GM18867 (cell line): ENCODE results near the gene IQCN.

ENCODE experiments used
- ATAC-seq: cut with Tn5 transposase; IDR thresholded peaks from one replicate; pipeline ENCODE4 v1.9.1; 2021; ENCODE audit warnings: mild to moderate bottlenecking, moderate library complexity; ENCODE audit not compliant: unreplicated experiment

Gene IQCN

DNA sequence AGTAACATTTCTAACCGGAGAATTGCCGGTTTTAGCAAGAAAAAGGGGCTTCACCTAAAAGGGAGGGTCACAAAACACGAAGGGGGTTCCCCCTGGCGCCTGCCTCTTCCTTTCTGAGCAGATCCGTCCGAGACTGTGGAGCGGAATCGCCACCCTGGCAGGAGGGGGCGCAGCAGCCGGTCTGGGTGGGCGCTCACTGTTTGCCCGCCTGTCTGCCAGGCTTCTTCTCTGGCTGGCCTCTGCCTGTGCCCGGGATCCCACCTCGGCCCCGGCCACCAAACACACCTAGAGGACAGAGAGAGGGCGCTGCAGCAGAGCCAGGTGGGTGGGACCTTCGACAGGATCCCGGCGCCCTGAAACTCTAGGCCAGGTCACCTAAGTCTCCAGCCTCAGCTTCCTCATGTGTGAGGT, 33.0 kb upstream of the IQCN start:
- no peak for ATAC-seq

DNA sequence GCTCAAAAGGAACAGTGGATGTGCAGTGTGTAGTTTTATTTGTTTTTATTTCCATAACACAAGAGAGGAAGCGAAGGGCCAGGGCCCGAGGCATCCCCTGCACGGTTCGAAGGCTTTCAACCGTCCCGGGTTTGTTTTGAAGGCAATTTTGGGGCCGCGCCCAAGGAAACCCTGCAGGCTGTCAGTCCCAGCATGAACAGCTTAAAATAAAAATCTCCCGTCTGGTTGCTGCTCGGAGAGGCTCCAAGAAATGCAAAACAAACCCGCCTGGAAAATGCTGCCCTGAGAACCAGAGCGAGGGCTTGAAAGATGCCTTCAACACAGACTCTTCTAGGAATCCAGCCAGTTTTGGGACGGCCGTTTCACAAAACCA, 32.6 kb upstream of the IQCN start:
- no peak for ATAC-seq

DNA sequence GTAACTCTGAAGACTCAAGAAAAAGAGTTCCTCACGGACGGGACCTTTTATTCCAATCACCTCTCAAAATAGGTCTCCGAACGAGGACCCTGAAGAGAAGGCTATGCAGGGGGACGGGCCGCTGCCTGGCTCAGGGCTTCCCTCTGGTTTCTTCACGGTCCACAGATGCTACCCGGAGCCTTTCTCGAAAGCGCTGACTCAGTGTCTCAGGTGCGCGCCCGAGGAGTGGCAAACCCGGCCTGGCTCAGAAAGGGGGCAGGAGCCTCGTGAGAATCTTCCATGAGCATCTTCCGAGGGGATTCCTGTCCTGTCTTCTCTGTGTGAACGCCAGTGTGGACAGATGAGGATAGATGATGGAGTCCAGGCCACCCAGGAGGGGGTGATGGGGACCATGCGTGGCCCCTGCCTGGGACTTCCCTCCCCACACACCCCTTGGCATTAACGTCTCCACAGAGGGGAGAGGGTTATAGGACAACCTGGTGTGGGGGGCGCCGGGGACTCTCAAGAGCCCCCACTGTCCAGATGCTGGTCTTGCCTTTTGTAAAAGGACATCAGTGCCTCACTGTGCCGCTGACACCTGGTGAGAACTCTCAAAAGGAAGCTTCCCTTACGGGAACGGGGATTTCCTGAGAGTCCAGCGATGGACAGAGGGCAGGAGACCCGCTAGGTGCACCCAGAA, 32.1 kb upstream of the IQCN start:
- ATAC-seq: no peak

DNA sequence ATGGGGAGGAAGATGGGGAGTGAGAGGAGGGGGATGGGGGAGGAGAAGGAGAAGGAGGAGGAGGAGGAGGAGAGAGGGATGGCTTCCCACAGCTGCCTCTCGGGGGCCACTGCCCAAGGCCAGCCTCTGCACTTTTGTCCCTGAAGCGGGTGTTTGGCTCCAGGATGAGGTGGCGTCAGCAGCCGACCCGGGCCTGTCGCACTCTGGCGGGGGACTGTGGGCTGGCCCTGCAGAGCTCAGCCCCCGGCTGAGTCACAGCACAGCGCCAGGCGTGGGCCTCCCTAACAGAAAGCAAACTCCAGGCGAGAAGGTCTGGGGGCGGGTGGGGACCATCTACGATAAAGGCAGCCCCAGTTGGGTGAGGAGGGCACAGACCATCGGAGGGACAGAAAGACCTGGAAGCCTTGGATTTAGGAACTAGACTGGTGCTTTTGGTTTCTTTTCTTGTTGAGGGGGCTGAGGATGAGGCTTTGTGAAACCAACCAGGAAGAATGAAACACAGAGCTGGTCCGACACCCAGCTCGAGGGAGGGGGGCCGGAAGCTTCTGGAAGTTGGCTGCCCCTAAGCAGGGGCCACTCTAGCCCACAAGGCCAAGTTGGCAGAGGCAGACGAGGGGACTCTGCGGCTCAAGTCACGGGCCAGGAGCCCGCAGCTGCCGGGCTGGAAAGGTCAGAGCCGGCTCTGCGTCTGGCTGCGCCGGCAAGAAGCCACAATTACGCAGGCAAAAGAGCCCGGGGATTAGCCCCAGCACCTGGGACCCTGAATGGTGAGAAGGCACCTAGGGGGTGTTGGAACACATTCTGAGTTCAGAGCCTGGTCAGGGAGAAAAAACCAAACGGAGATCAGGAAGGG, 30.4 kb upstream of the IQCN start:
- ATAC-seq: peak; percentile 36

DNA sequence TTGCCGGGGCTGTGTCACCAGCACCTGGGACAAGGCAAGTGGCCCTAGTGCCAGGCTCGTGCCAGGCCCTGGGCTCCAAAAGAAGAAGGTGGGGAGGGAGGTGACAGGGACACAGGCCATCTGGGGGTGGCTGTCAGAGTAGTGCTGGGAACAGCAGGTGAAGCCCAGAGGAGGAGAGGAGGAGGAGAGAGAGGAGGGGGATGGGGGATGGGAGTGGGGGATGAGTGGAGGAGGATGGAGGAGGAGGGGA, 29.9 kb upstream of the IQCN start:
- no peak for ATAC-seq

DNA sequence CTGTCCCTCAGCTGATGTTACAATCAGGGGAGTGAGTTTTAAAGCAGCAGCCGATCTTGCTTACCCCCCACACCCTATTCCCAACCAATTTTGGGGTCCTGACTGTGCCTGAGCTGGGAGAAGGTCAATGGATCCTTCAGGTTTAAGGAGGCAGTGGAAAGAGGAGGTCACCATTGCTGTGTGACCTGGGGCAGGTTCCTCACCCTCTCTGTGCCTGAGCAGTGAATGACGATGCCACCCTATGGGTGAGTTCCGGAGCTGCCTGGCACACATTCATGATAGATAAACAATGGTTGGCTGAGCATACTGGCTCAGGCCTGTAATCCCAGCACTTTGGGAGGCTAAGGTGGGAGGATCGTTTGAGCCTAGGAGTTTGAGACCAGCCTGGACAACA, 27.5 kb upstream of the IQCN start:
- ATAC-seq: no peak

DNA sequence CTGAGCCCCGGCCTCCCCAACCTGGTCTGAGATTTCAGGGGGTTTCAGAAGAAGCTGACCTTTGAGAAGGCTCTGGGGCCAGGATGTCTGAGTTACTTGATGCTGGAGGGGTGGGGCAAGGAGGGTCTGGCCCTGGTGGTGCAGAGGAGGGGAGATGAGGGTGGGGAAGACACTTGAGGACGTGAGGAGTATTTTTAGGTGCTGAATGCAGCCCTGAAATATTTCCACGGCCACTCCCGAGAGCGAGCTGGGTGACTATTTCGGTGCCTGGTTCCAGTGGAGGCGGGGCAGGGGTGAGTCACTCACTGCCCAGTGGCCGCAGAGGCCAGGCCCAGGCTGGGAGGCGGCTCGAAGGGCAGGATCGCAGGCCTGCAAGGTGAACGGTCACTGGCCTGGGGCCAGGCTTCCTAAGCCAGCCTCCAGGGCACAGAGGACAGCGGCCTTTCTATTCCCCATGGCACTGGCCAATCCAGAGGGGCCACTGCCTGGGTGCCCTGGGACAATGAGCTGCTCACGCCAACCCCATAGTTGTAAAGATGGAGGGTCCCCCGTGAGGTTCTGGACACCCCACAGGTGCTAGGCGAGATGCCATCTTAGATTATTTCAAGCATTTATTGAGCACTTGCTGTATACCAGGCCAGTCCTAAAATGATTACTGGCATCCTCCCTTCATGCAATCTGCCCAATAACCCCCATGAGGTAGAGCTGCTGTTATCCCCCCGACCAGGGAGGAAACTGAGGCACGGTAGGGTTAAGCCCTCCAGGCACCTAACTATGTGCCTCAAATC, 26.9 kb upstream of the IQCN start:
- ATAC-seq: no peak

DNA sequence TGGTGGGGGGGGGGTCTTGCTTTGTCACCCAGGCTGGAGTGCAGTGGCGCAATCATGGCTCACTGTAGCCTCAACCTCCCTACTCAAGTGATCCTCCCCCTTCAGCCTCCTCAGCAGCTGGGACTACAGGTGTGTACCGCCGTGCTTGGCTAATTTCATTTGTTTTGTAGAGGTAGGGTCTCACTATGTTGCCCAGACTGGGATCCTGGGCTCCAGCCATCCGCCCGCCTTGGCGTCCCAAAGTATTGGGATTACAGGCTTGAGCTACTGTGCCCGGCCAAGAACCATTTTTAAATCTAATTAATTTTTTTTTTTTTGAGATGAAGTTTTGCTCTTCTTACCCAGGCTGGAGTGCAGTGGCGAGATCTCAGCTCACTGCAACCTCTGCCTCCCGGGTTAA, 25.4 kb upstream of the IQCN start:
- ATAC-seq: no peak

DNA sequence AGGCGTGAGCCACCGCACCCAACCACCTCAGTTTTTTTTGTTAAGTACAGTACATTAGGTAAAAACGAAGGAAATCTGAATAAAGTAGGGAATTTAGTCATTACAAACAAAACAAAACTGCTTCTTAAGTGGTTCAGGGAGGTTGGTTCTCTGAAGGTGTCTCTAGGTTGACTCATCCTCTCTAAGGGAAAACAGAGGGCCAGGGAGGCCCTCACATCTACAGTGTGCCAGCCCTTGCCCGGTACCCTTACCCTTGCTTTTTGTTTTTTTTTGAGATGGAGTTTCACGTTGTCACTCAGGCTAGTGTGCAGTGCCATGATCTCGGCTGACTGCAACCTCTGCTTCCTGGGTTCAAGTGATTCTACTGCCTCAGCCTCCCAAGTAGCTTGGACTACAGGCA, 24.3 kb upstream of the IQCN start:
- ATAC-seq: no peak

DNA sequence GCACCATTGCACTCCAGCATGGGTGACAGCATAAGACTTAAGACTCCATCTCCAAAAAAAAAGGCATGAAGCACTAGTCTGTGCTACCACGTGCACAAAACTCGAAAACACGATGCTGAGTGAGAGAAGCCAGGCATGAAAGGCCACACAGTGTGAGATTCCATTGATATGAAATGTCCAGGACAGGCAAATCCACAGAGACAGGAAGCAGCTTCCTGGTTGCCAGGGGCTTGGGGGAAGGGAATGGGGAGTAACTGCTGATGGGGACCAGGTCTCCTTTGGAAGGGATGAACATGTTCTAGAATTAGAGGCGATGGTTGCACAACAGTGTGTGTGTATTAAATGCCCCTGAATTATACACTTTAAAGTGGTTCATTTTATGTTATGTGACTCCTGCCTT, 23.1 kb upstream of the IQCN start:
- ATAC-seq: no peak

DNA sequence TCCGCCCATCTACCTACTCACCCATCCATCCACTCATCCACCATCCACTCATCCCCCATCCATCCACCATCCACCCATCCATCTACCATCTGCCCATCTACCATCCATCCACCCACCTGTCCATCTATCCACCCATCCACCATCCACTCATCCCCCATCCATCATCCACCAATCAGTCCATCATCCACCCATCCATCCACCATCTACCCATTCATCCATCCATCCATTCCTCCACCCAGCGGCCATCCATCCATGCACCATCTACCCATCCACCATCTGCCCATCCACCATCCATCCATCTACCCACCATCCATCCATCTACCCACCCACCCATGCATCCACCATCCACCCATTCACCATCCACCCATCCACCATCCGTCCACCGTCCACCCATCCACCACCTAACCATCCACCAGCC, 20.8 kb upstream of the IQCN start:
- no peak for ATAC-seq

DNA sequence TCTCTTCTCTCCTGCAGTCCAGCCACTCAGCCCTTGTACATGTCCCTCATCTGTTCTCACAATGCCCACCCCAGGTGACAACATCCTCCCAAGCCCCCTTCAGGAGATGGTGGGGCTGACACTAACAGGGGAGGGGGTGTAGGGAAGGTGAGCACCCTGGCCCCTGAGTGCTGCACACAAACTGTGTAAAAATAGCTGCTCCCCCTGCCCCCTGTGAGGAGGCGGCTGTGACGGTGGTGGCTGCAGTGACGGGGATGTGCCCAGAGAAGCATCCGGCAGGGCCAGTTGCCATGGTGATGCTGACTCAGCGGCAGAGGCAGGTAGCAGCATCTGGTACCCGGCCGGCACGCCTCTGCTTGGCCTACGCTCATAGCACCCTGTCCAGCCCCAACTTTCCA, 20.2 kb upstream of the IQCN start:
- no peak for ATAC-seq

DNA sequence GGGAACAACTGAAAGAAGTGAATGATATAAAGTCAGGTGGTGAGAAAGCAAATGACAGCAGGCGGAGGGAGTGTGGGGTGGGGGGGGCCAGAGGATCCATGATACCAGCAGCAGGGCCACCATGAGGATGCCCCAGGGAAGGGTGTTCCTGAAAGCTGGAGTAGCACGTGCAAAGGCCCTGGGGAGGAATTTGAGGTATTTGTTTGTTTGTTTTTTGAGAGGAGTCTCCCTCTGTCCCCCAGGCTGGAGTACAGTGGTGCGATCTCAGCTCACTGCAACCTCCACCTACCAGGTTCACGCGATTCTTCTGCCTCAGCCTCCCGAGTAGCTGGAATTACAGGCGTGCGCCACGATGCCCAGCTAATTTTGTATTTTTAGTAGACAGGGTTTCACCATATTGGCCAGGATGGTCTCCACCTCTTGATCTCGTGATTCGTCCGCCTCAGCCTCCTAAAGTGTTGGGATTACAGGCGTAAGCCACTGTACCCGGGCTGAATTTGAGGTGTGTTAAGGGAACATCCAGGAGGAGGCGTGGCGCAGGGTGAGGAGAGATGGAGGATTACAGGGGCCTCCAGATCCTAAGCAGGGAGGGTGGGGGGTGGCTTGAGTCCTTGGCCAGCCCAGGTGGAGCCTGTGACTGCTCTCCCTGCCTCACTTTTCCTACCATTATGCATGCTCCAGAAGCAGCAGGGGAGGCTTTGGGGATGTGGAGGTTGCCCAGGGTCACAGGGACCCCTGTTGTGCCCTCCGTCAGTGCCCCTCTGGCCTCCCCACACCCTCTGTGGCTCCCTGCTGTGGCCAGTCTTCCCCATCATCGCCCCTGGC, 19.6 kb upstream of the IQCN start:
- no peak for ATAC-seq

DNA sequence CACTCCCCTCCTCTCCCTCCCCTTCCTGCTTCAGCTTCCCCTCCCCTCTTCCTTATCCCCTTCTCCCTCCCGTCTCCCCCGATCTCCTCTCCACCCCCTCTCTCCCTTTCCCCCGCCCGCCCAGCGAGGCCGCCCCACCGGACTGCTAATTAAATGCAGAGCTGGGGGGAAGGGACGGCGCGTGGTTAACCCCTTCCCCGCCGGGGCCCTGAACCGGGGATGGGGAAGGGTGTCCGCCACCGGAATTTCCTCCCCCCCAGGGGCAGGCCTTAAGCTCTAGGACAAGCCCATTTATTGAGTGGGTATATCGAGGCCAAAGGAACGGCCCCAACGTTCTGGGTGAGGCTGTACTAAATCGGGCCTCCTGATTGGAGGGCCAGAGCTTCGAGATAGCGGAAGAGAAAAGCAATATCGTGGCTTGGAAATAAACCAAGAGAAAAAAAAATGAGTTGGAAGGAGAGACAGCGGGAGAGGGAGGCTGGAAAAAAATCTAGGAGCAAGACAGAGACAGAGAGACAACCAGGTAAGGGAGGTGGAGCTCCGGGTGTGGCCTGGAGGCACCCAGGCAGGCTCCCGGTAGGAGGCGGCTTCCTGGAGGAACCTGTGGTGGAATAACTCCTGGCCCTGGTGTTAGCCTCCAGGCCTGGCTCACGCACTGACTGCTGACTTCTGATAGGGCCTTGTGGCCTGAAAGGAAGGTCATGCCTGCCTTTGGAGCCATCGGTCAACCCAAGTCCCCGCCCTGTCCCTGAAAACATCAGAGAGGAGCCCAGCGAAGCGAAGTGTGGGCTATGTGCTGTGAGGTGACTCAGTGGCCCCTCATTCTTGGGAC, 18.8 kb upstream of the IQCN start:
- ATAC-seq: peak; percentile 7

DNA sequence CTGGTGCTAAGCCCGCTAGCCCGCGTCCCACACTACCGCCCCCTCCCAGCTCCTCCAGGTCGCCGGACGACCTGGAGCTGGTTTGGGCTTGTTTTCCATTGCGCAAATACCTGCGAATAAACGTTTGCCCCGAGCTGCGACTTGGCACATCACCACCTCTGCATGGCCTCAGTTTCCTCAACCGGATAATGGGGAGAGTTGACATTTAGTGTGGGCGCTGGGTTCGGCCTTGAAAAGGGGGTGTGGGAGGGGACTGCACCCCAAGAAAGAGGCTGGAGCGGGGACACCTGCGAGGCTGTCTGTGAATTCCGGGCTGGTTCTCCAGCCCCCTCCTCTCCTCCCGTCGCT, 18.2 kb upstream of the IQCN start:
- ATAC-seq: peak; percentile 4

DNA sequence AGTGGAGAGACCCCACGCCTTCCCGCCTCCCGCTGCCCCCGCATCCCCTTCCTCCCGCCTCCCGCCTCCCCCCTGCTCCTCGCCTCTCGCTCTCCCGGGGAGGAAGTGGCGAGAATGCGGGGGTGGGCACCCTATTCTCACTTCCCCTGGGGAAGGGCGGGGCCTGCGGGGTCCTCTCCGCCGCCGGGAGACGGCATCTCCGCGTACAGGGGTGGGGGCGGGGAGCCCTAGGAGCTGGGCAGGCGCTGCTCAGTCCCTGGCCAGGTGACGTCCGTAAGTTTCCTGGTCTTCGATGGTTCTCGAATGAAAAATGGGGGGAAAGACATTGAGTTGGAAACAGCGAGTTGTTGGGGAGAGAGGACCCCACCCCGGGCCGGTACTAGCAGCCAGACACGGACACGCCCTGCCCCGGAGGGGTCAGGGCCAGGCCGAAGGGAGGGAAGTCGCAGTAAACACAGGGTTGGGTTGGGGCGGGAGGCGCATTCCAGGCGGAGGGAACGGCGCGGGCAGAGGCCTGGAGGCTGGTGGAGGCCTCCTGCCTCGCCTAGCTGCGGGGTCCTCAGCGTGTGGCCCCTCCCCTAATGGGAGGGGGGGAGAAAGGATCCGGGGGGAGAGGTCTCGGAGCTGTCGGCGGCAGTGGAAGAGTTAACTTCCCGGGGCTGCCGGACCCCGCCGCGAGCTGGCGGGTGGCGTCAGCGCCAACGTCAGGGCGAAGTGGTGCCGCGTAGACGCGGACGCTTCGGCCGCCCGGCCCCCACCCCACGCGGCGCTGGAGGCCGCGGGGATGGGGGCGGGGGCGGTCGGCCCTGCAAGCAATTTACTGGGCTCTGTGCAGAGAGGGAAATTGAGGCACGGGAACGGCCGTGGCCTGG, 17.6 kb upstream of the IQCN start:
- peak; percentile 36 for ATAC-seq

DNA sequence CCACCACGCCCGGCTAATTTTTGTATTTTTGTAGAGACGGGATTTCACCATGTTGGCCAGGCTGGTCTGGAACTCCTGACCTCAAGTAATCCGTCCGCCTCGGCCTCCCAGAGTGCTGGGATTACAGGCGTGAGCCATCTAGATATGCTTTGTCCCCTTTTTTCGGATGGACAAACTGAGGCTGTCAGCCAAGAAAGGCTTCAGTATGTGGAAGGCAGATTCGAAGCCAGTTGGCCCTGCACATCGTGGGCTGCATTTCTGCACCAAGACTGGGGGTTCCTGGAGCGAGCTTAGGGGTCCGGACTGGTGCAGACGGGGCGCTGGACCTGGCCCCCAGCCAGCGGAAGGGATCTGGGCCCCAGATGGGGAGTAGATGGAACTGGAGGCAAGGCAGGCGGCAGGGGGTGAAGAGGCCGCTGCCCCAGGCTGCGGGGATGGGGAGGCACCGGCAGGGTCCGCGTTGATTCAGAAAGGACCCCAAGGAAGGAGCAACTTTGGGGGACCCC, 16.8 kb upstream of the IQCN start:
- no peak for ATAC-seq

DNA sequence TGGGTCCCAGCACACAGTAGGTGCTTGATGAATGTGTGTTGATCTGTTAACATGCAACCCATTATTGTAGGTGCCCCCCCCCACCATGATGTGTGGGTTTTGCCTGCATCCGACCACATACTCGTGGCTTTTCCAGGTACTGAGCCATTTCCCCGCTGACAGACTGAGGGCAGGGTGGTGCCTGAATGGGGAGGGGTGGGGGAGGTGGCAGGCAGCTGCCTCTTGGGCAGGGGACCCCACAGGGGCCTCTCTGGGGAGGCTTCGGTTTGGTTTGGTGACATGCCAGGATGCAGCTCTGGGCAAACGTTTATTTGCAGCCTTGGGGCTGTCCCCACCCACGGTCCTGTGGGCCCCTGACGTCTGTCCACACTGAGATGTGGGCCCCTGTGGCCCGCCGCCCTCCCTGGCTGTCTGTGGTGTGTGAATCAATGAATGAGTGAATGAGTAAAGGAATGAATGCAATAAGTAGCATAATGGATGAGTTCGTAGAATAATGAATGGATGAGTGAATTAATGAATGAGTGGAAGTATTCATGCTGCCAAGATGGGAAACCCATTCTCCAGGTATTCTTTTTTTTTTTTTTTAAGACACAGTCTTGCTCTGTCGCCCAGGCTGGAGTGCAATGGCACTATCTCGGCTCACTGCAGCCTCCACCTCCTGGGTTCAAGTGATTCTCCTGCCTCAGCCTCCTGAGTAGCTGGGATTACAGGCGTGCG, 16.2 kb upstream of the IQCN start:
- no peak for ATAC-seq
